CD4-positive, alpha-beta T cell (primary cell): ENCODE measurements around the gene ARHGEF19. TPM values are rescaled to one million over a fixed set of nuclear protein-coding genes. Genes with fewer than 3 reads are reported as not detected.

ENCODE experiments used
- ATAC-seq: fragments of 200-7000 bp; cut with Tn5 transposase; one replicate; pipeline ENCODE4 v1.10.0; 2022; ENCODE audit warnings: mild to moderate bottlenecking; ENCODE audit not compliant: poor library complexity
- CTCF ChIA-PET: fragments of 350-600 bp; sonication (Branson Sonifier 250); formaldehyde crosslinking; loops from one replicate; lab custom pipeline; 2021; ENCODE audit warnings: antibody characterized with exemption, inconsistent platforms; lab: Charles Lee
- POLR2A ChIA-PET: fragments of 350-600 bp; sonication (Branson Sonifier 250); formaldehyde crosslinking; loops from one replicate; lab custom pipeline; 2021; ENCODE audit warnings: antibody characterized with exemption, inconsistent platforms; lab: Charles Lee
- DNase-seq, 14 experiments: peaks; one replicate each; pipeline ENCODE4 v3.0.0-alpha.2; 2013 to 2020; ENCODE audit warnings: mixed read lengths in 2 of 14
- H3K27ac ChIP-seq, 2 donors: one replicate each; pipeline versions ENCODE4 v1.5.1 to v1.7.0; 2013; ENCODE audit warnings: low read length in 2 of 2, low read depth in 1 of 2, mild to moderate bottlenecking in 1 of 2
- H3K27me3 ChIP-seq, 2 experiments: 1 replicate in 1 of 2; 2 replicates in 1 of 2; pipeline versions ENCODE4 v1.6.1 to v1.7.0; 2013; ENCODE audit warnings: low read length in 2 of 2, control low read depth in 1 of 2, mild to moderate bottlenecking in 1 of 2, moderate library complexity in 1 of 2; ENCODE audit not compliant: insufficient read depth in 2 of 2, control insufficient read depth in 1 of 2
- H3K36me3 ChIP-seq: one replicate; pipeline ENCODE4 v1.6.1; 2013; ENCODE audit warnings: low read length, control low read depth; ENCODE audit not compliant: insufficient read depth
- H3K4me1 ChIP-seq: one replicate; pipeline ENCODE4 v1.6.1; 2013; ENCODE audit warnings: low read length, control low read depth; ENCODE audit not compliant: insufficient read depth
- H3K4me3 ChIP-seq: one replicate; pipeline ENCODE4 v1.5.1; 2013; ENCODE audit warnings: mild to moderate bottlenecking, low read length, moderate library complexity
- H3K9me3 ChIP-seq, 2 experiments: 1 replicate in 1 of 2; 2 replicates in 1 of 2; pipeline versions ENCODE4 v1.6.1 to v1.7.0; 2013; ENCODE audit warnings: low read length in 2 of 2, mild to moderate bottlenecking in 2 of 2, control low read depth in 1 of 2, moderate library complexity in 1 of 2; ENCODE audit not compliant: control insufficient read depth in 1 of 2, insufficient read depth in 1 of 2
- H3K27ac Mint-ChIP-seq: one replicate; pipeline ENCODE4 v1.8.0; 2020; ENCODE audit warnings: mixed read lengths
- H3K27me3 Mint-ChIP-seq: one replicate; pipeline ENCODE4 v1.8.0; 2021; ENCODE audit warnings: mixed read lengths
- H3K36me3 Mint-ChIP-seq: one replicate; pipeline ENCODE4 v1.8.0; 2021; ENCODE audit warnings: low read depth, mixed read lengths
- H3K4me1 Mint-ChIP-seq: one replicate; pipeline ENCODE4 v1.8.0; 2021; ENCODE audit warnings: low read depth, mixed read lengths
- H3K4me3 Mint-ChIP-seq: one replicate; pipeline ENCODE4 v1.8.0; 2020; ENCODE audit warnings: mild to moderate bottlenecking, mixed read lengths
- H3K9me3 Mint-ChIP-seq: one replicate; pipeline ENCODE4 v1.8.0; 2020; ENCODE audit warnings: mixed read lengths
- intact Hi-C, 2 experiments: fragments of 100-400 bp; cut with DNase I in 1 of 2; cut with micrococcal nuclease in 1 of 2; formaldehyde crosslinking; loops; one replicate each; pipeline versions ENCODE4 v1.15.1 to v1.9.0; 2023 to 2025; cut with DNase I, micrococcal nuclease
- total RNA-seq, 174 experiments: library from RNA in 2 of 174; stranded (reverse) in 2 of 174; gene quantifications; one replicate each; pipeline ENCODE4 v1.2.3 and lab custom pipeline; 2021 to 2026
- TF ChIP-seq, protein P1 (sequence below): fragments of 200-600 bp; IDR thresholded peaks from one replicate; pipeline ENCODE4 v1.8.0; 2022; ENCODE audit warnings: antibody characterized with exemption, mild to moderate bottlenecking

ARHGEF19 gene
- total RNA-seq, 2 experiments from 2014 or later = 3.8 to 5.8 TPM

DNA sequence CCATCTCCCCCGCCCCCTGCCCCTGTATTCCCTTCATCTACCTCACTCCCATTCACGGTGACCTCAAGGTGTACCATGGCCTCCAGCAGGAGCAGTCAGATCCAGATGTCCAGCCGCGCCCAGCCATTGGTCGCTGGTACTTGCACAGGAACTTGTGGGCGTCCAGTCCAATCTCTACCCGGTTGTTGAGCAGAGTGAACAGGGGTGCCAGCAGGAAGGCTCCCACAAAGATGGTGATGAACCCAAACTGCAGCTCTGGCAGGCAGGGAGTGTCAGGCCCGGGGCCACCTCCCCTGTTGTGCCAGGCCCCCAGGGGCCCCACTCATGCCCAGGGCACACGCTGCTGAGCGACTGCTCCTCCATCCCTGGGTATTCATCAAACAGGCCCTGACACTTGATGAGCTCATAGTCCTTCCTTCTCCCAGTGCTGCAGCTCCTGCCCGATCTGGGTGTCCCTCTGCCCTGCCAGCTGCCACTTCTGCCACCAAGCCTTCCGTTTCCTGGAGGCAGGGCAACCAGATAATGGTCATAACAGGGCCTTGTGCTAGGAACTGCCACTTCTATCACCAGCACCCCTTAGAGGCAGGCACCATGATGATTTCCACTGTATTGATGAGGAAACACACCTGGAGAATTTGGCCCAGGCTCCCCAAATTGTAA is 5.7 kb upstream of the ARHGEF19 start:
- peaks cover 28% of the 10 kb centered on the region for H3K4me1 ChIP-seq
- peaks cover 0 to 2% of the 10 kb centered on the region in 2 experiments for H3K27me3 ChIP-seq
- ChIA-PET CTCF (interaction anchor here (1.5 to 2.2 kb wide), 2 partner anchors 13 to 26 kb away, joined by 3 to 9 read pairs; no protein-coding TSS in a partner anchor), POLR2A (interaction anchor here (1.2 to 3.3 kb wide), 5 partner anchors 11 to 149 kb away, joined by 3 to 46 read pairs (median 6); partner anchors contain the start of genes CPLANE2, FBXO42 and SZRD1)
- no peak overlapping the region for H3K27ac ChIP-seq
- no peaks in the 10 kb centered on the region for H3K36me3 ChIP-seq
- H3K27ac Mint-ChIP-seq = no peak overlapping the region
- H3K9me3 ChIP-seq = no peaks in the 10 kb centered on the region
- H3K9me3 Mint-ChIP-seq = no peaks in the 10 kb centered on the region
- peak overlapping the region; percentile 89 for H3K4me3 Mint-ChIP-seq
- no peak overlapping the region for H3K4me3 ChIP-seq
- intact Hi-C loops = loop anchor here in 1 of 2 experiments (5.0 to 10.0 kb wide), 2 partner anchors 134 to 603 kb away; partner anchors contain the start of genes DDI2 and FBXO42
- H3K27me3 Mint-ChIP-seq = no peaks in the 10 kb centered on the region
- peaks cover 29% of the 10 kb centered on the region for H3K4me1 Mint-ChIP-seq
- no peak for DNase-seq
- ATAC-seq = no peak
- TF ChIP-seq, protein P1, sequence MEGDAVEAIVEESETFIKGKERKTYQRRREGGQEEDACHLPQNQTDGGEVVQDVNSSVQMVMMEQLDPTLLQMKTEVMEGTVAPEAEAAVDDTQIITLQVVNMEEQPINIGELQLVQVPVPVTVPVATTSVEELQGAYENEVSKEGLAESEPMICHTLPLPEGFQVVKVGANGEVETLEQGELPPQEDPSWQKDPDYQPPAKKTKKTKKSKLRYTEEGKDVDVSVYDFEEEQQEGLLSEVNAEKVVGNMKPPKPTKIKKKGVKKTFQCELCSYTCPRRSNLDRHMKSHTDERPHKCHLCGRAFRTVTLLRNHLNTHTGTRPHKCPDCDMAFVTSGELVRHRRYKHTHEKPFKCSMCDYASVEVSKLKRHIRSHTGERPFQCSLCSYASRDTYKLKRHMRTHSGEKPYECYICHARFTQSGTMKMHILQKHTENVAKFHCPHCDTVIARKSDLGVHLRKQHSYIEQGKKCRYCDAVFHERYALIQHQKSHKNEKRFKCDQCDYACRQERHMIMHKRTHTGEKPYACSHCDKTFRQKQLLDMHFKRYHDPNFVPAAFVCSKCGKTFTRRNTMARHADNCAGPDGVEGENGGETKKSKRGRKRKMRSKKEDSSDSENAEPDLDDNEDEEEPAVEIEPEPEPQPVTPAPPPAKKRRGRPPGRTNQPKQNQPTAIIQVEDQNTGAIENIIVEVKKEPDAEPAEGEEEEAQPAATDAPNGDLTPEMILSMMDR = no peak
- H3K36me3 Mint-ChIP-seq = no peaks in the 10 kb centered on the region

DNA sequence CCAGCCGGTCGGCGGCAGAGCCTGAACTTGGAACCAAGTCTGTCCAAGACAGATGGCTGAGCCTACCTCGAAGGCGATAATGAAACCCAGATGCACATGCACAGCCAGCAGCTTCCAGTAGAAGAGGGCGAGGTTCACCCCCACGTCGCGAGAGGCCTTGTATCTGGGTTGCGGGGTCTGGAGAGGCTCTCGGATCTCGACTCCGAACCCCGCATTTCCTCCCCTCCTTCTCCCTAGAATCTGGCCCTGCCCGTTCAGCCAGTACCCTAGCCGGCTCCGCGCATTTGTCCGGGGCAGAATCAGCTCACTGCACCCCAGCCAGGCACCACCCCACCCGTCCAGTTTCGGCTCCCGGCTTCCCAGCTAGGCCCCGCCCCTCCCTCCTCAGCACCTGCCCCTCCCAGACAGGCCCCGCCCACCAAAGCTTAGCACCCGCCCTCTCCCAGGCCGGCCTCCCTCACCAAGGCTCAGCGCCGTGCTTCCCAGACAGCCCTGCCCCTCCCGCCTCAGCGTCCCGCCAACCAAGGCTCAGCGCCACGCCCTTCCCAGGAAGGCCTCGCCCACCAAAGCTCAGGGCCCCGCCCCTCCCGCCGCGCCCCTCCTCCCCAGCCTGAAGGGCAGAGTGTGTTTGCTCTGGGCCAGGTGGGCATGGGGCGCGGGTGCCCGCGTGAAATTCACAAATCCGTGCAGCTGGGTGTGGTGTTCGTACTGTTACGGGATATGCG is 4.8 kb upstream of the ARHGEF19 start:
- peak overlapping the region; percentile 50 for H3K27ac Mint-ChIP-seq
- H3K36me3 ChIP-seq = no peaks in the 10 kb centered on the region
- DNase-seq = peak; percentile 84 to 98 (median 93)
- peak overlapping the region; percentile 89 for H3K4me3 Mint-ChIP-seq
- peak overlapping the region; percentile 74 for H3K4me3 ChIP-seq
- peaks cover 28% of the 10 kb centered on the region for H3K4me1 ChIP-seq
- peaks cover 29% of the 10 kb centered on the region for H3K4me1 Mint-ChIP-seq
- peaks cover 0 to 2% of the 10 kb centered on the region in 2 experiments for H3K27me3 ChIP-seq
- ChIA-PET CTCF (interaction anchor here (1.0 to 2.2 kb wide), 6 partner anchors 10 to 138 kb away, joined by 3 to 9 read pairs (median 4); no protein-coding TSS in a partner anchor), POLR2A (interaction anchor here (0.9 to 3.3 kb wide), 8 partner anchors 10 to 370 kb away, joined by 3 to 46 read pairs (median 5); partner anchors contain the start of genes CPLANE2, FBXO42, SPEN and SZRD1)
- no peaks in the 10 kb centered on the region for H3K9me3 ChIP-seq
- H3K27ac ChIP-seq = no peak overlapping the region
- TF ChIP-seq, protein P1 = no peak
- ATAC-seq = peak; percentile 97
- no peaks in the 10 kb centered on the region for H3K9me3 Mint-ChIP-seq
- no peaks in the 10 kb centered on the region for H3K36me3 Mint-ChIP-seq
- intact Hi-C loops = loop anchor here in 1 of 2 experiments (1.0 to 10.0 kb wide), 4 partner anchors 11 to 602 kb away; partner anchors contain the start of genes CPLANE2, DDI2 and FBXO42
- no peaks in the 10 kb centered on the region for H3K27me3 Mint-ChIP-seq
